K562 (cell line): ENCODE data around the gene HLA-E. TPM values are rescaled to one million over a fixed set of nuclear protein-coding genes. Genes with fewer than 3 reads are reported as not detected.

Source experiments
- AFF1 ChIP-seq, 2 experiments: fragments of 450-650 bp; IDR thresholded peaks; 2 replicates each; pipeline ENCODE4 v1.6.1; 2018; ENCODE audit warnings: mild to moderate bottlenecking in 2 of 2, low read depth in 1 of 2; ENCODE audit not compliant: partially characterized antibody in 2 of 2
- CREB1 ChIP-seq, 2 experiments: sonication (generic) in 1 of 2; formaldehyde crosslinking in 1 of 2; IDR thresholded peaks; 2 replicates each; pipeline versions ENCODE4 v1.6.1 to v1.8.0; 2012 to 2022; ENCODE audit warnings: inconsistent platforms in 1 of 2, mild to moderate bottlenecking in 1 of 2, missing genetic modification reagents in 1 of 2, moderate library complexity in 1 of 2
- CXXC5 ChIP-seq: fragments of 250-450 bp; sonication (Bioruptor Pico); IDR thresholded peaks from 2 replicates; pipeline ENCODE4 v1.8.0; 2022; ENCODE audit warnings: inconsistent platforms, mild to moderate bottlenecking, moderate library complexity
- JUN ChIP-seq, 2 experiments: sonication (generic) in 1 of 2; formaldehyde crosslinking in 1 of 2; IDR thresholded peaks; 2 replicates each; pipeline versions ENCODE4 v1.6.1 to v1.8.0; 2012 to 2022; ENCODE audit warnings: borderline replicate concordance in 2 of 2, mild to moderate bottlenecking in 2 of 2, improper control_type of control experiment in 1 of 2, low read depth in 1 of 2, low read length in 1 of 2, missing genetic modification reagents in 1 of 2
- PRPF4 ChIP-seq: fragments of 200-400 bp; formaldehyde crosslinking; IDR thresholded peaks from one replicate; pipeline ENCODE4 v1.6.1; 2017; ENCODE audit warnings: low read length, low read depth, mild to moderate bottlenecking; ENCODE audit not compliant: insufficient read depth, poor library complexity, severe bottlenecking
- REST ChIP-seq, 2 experiments: fragments of 450-650 bp; formaldehyde crosslinking in 1 of 2; IDR thresholded peaks; 2 replicates each; pipeline versions ENCODE4 v1.4.0 to v1.6.1; 2014 to 2020; ENCODE audit warnings: mild to moderate bottlenecking in 2 of 2, borderline replicate concordance in 1 of 2, low read depth in 1 of 2
- ZNF165 ChIP-seq: fragments of 250-450 bp; sonication (Bioruptor Pico); IDR thresholded peaks from 2 replicates; pipeline ENCODE4 v1.4.0; 2020; ENCODE audit warnings: borderline replicate concordance
- polyA plus RNA-seq, 8 experiments: library from polyadenylated mRNA; depleted of rRNA in 4 of 8; stranded (reverse) in 5 of 8; unstranded in 3 of 8; fragments of >200 nt; fragmentation: Nextera tagmentation in 2 of 8; fragmentation: Illumina TruSeq in 1 of 8; extraction: Ambion mirVana in 2 of 8; extraction: Trizol in 1 of 8; gene quantifications; 2 replicates each; pipeline versions ENCODE4 v1.2.1 to v1.2.3, GENCODE V29; 2011 to 2014; ENCODE audit warnings: inconsistent platforms in 1 of 8, missing spikeins in 1 of 8
- total RNA-seq, 7 experiments: library from RNA; depleted of rRNA in 6 of 7; stranded (reverse); fragments of >200 nt in 6 of 7; fragmentation: Illumina TruSeq in 2 of 7; extraction: Trizol in 2 of 7; gene quantifications; 2 replicates each; pipeline versions ENCODE4 v1.2.1 to v1.2.3, GENCODE V29; 2011 to 2021; ENCODE audit warnings: low replicate concordance in 1 of 7

The HLA-E gene
- total and polyA plus RNA-seq, 9 of the 15 experiments (the other 6 are each of a cell fraction or from before 2014, with no cell fraction given), result 3.2 to 39.9 (median 26.8) TPM

- TF ChIP-seq AFF1 (IDR thresholded peaks at IDR 0.05; ENCODE audit: low read depth in 1 of 2, partially characterized antibody in 2 of 2), result peak in 1 of 2 experiments; percentile 42
- TF ChIP-seq REST (IDR thresholded peaks at IDR 0.05; ENCODE audit: borderline replicate concordance), result peak; percentile 35; the same call in 1 of the 2 replicates
- no peak for TF ChIP-seq REST (CRISPR knock-in tag; IDR thresholded peaks at IDR 0.05; ENCODE audit: low read depth)
- TF ChIP-seq PRPF4, result no peak
- TF ChIP-seq JUN (IDR thresholded peaks at IDR 0.05; ENCODE audit: borderline replicate concordance, low read depth, low read length), result no peak
- TF ChIP-seq JUN (CRISPR knock-in tag; IDR thresholded peaks at IDR 0.05; ENCODE audit: borderline replicate concordance), result no peak
- no peak for TF ChIP-seq ZNF165 (CRISPR knock-in tag)
- TF ChIP-seq CREB1 (IDR thresholded peaks at IDR 0.05), result peak; percentile 92
- TF ChIP-seq CREB1 (CRISPR knock-in tag; IDR thresholded peaks at IDR 0.05), result peak; percentile 94
- peak; percentile 71 for TF ChIP-seq CXXC5 (CRISPR knock-in tag)
Measured at GRCh38 chr6:30489081-30490025, at the start of gene HLA-E (continued).
